HepG2 (cell line): ENCODE data around the gene TCFL5. TPM values are rescaled to one million over a fixed set of nuclear protein-coding genes. Genes with fewer than 3 reads are reported as not detected.

Experiments
- BCLAF1 ChIP-seq: fragments of 450-650 bp; IDR thresholded peaks from 2 replicates; pipeline ENCODE4 v1.6.1; 2017; ENCODE audit warnings: mild to moderate bottlenecking
- CHCHD3 ChIP-seq: sonication (generic); formaldehyde crosslinking; IDR thresholded peaks from 2 replicates; pipeline ENCODE4 v1.8.0; 2022; ENCODE audit warnings: mild to moderate bottlenecking, missing genetic modification reagents, moderate library complexity
- CHD2 ChIP-seq: IDR thresholded peaks from 2 replicates; pipeline ENCODE4 v1.6.1; 2011; ENCODE audit warnings: low read depth, low read length, improper control_type of control experiment
- EEA1 ChIP-seq: sonication (generic); formaldehyde crosslinking; IDR thresholded peaks from 2 replicates; pipeline ENCODE4 v1.5.1; 2020; ENCODE audit warnings: mild to moderate bottlenecking, missing genetic modification reagents, borderline replicate concordance
- FOXA3 ChIP-seq: IDR thresholded peaks from 2 replicates; pipeline ENCODE4 v1.6.1; 2016; ENCODE audit warnings: missing genetic modification reagents, missing compliant biosample characterization
- JARID2 ChIP-seq: sonication (generic); formaldehyde crosslinking; IDR thresholded peaks from 2 replicates; pipeline ENCODE4 v1.8.1; 2023; ENCODE audit warnings: missing genetic modification reagents, inconsistent platforms; ENCODE audit not compliant: insufficient replicate concordance
- MNT ChIP-seq: fragments of 450-650 bp; IDR thresholded peaks from 2 replicates; pipeline ENCODE4 v1.6.1; 2016
- PAF1 ChIP-seq: IDR thresholded peaks from 2 replicates; pipeline ENCODE4 v1.6.1; 2016; ENCODE audit warnings: missing genetic modification reagents, missing compliant biosample characterization
- PHF5A ChIP-seq: IDR thresholded peaks from one replicate; pipeline ENCODE4 v1.6.1; 2018; ENCODE audit warnings: low read depth, missing genetic modification reagents; ENCODE audit not compliant: unreplicated experiment
- PRDM10 ChIP-seq: sonication (generic); formaldehyde crosslinking; IDR thresholded peaks from 2 replicates; pipeline ENCODE4 v1.4.0; 2020; ENCODE audit warnings: low read depth, missing genetic modification reagents
- SETDB1 ChIP-seq: sonication (generic); formaldehyde crosslinking; IDR thresholded peaks from 2 replicates; pipeline ENCODE4 v1.5.1; 2020; ENCODE audit warnings: missing genetic modification reagents, mild to moderate bottlenecking, borderline replicate concordance
- ZBTB46 ChIP-seq: sonication (generic); formaldehyde crosslinking; IDR thresholded peaks from 2 replicates; pipeline ENCODE4 v1.4.0; 2020; ENCODE audit warnings: mild to moderate bottlenecking, missing genetic modification reagents, borderline replicate concordance
- ZNF205 ChIP-seq: IDR thresholded peaks from 2 replicates; pipeline ENCODE4 v1.6.1; 2018; ENCODE audit warnings: missing biosample characterization, missing genetic modification reagents
- ZNF337 ChIP-seq: sonication (generic); formaldehyde crosslinking; IDR thresholded peaks from 2 replicates; pipeline ENCODE4 v1.5.1; 2020; ENCODE audit warnings: missing genetic modification reagents, low read depth, mild to moderate bottlenecking, borderline replicate concordance
- ZNF431 ChIP-seq: sonication (generic); formaldehyde crosslinking; IDR thresholded peaks from 2 replicates; pipeline ENCODE4 v1.9.0; 2022; ENCODE audit warnings: missing genetic modification reagents, low read depth, mild to moderate bottlenecking, borderline replicate concordance
- ZNF558 ChIP-seq: sonication (generic); formaldehyde crosslinking; IDR thresholded peaks from 2 replicates; pipeline ENCODE4 v1.9.0; 2022; ENCODE audit warnings: mild to moderate bottlenecking, missing genetic modification reagents, borderline replicate concordance
- ZNF749 ChIP-seq: sonication (generic); formaldehyde crosslinking; IDR thresholded peaks from 2 replicates; pipeline ENCODE4 v1.8.0; 2022; ENCODE audit warnings: mild to moderate bottlenecking, missing genetic modification reagents, moderate library complexity, borderline replicate concordance
- ZNF782 ChIP-seq: sonication (generic); formaldehyde crosslinking; IDR thresholded peaks from 2 replicates; pipeline ENCODE4 v1.4.0; 2020; ENCODE audit warnings: missing genetic modification reagents, mild to moderate bottlenecking, borderline replicate concordance
- ZUFSP ChIP-seq: sonication (generic); formaldehyde crosslinking; IDR thresholded peaks from 2 replicates; pipeline ENCODE4 v1.9.0; 2021; ENCODE audit warnings: missing genetic modification reagents, mild to moderate bottlenecking, borderline replicate concordance
- polyA plus RNA-seq, 8 experiments: library from polyadenylated mRNA; depleted of rRNA in 3 of 8; stranded (reverse) in 7 of 8; unstranded in 1 of 8; fragments of >200 nt; fragmentation: Illumina TruSeq in 4 of 8; extraction: Trizol in 4 of 8; gene quantifications; 2 replicates each; pipeline versions ENCODE4 v1.2.1 to v1.2.3, GENCODE V29; 2011 to 2016; ENCODE audit warnings: low read depth in 4 of 8, missing spikeins in 1 of 8, mixed read lengths in 1 of 8; ENCODE audit not compliant: insufficient read depth in 1 of 8
- total RNA-seq, 5 experiments: library from RNA; depleted of rRNA; stranded (reverse); fragments of >200 nt; fragmentation: Illumina TruSeq; extraction: Trizol; gene quantifications; 2 replicates each; pipeline ENCODE4 v1.2.3, GENCODE V29; 2016; ENCODE audit warnings: low read depth in 1 of 5

Gene TCFL5
- total and polyA plus RNA-seq, 2 of the 13 experiments (the other 11 are each of a cell fraction or from before 2014, with no cell fraction given), result 14.8 to 20.0 TPM

GRCh38 chr20:62793757-62794006 is 67.9 kb downstream of the TCFL5 start (continued):
- no peak for TF ChIP-seq ZBTB46 (CRISPR knock-in tag)
- TF ChIP-seq CHCHD3 (CRISPR knock-in tag), result no peak
- TF ChIP-seq ZUFSP (CRISPR knock-in tag), result no peak
- TF ChIP-seq JARID2 (CRISPR knock-in tag), result no peak
- TF ChIP-seq PRDM10 (CRISPR knock-in tag), result 0 out of 2 replicates have a peak, but pooled peaks have one; percentile 45
- no peak for TF ChIP-seq ZNF749 (CRISPR knock-in tag)
- no peak for TF ChIP-seq SETDB1 (CRISPR knock-in tag)
- TF ChIP-seq MNT, result no peak
- TF ChIP-seq EEA1, result peak; percentile 89
- no peak for TF ChIP-seq PHF5A (CRISPR knock-in tag)
- TF ChIP-seq PAF1, result no peak
- TF ChIP-seq ZNF782 (CRISPR knock-in tag), result no peak
- no peak for TF ChIP-seq ZNF558 (CRISPR knock-in tag)
- TF ChIP-seq BCLAF1, result no peak
- no peak for TF ChIP-seq CHD2
- no peak for TF ChIP-seq ZNF205 (CRISPR knock-in tag)
- no peak for TF ChIP-seq FOXA3 (CRISPR knock-in tag)
- no peak for TF ChIP-seq ZNF337
- no peak for TF ChIP-seq ZNF431 (CRISPR knock-in tag)
